ENCODE measurements around the gene IMPDH1.
A peak's percentile ranks its signal among the peaks of the same experiment; 100 is the strongest.

The IMPDH1 gene

DNA sequence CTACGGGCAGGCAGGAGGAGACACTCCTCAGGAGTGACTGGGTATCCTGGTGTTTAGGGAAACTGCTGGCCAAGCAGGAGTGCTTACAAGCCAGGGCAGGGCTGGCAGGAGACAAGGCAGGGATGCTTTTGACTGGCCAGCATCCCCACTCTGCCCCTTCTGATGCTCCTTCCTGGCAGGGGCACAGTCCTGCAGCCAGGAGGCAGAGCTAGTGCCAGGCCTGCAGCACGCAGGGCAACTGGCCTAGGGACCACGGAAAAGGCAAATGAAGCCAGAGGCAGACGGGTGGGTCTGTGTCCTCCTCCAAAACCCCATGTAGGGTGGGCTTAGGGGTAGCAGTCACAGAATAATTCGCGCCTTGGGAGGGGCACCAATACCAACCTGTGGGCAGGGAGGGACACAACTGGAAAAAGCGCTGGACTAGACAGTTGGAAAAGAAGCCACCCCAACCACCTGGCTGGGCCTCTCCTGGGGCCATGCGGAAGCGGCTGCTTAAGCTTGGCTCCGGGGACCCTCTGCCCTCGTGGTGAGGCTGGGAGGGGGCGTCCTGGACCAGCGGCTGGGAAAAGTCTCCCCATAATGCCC is 4.8 kb downstream of the IMPDH1 start:
- DNase-seq, result no peak

- no peak for DNase-seq
These were observed 5.6 kb downstream of the IMPDH1 start for GRCh38 chr7:128404143-128404681.

- DNase-seq, result no peak
These were observed 6.1 kb downstream of the IMPDH1 start for GRCh38 chr7:128403676-128404075.

DNA sequence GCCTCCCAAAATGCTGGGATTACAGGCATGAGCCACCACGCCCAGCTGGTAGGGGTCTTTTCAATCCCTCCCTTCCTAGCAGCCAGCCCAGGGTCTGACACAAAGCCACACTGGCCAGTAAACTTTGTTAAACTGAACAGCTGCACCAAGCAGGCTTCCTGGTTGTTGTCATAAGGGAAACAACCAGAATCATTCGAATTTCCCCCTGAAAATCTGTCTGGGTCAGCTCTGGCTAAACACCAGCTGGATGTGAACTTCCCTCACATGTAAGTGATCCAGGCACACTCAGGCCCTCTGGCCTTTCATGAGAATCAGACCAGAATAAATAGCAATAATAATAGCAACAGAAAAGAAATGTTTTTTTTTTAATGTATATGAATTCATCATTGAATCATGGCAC is 7.4 kb downstream of the IMPDH1 start:
- no peak for DNase-seq

- DNase-seq, result no peak
These were observed 9.2 kb downstream of the IMPDH1 start for GRCh38 chr7:128400566-128400965.

DNA sequence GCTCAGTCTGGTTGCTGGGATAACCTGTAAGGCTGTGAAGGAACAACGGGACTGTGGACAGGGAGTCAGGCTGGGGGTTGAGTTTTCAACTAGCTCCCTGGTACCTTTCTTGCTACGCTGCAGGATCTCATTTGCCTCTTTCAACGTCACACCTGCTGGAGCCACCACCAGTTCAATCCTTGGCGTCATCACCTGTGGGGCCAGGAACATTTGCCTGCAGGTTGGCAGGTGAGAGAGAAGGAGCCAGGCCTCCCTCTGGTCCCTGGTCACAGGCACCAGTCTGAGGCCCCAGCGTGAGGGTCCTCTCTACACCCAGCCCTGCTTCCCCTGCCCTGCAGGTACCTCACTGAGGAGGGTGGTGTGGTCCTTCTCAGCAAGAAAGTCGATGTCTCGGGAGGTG is 9.8 kb downstream of the IMPDH1 start:
- DNase-seq, result no peak

DNA sequence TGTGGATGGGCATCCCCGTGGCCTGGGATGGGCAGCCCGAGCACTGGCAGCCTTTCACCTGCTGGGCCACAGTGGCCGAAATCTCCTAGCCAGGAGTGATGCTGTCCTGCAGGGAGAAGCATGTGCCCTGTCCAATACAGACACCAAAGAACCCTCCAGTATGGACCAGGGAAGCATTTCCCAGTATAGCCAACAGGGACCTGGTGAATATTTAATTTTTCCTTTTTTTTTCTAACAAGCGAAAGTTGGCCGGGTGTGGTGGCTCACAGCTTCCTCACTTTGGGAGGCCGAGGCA is 11.0 kb downstream of the IMPDH1 start:
- no peak for DNase-seq

- peak; percentile 54 for DNase-seq
These were observed 11.6 kb downstream of the IMPDH1 start for GRCh38 chr7:128398016-128398840.

GRCh38 chr7:128396357-128396756 is 13.4 kb downstream of the IMPDH1 start:
- DNase-seq, result no peak

DNA sequence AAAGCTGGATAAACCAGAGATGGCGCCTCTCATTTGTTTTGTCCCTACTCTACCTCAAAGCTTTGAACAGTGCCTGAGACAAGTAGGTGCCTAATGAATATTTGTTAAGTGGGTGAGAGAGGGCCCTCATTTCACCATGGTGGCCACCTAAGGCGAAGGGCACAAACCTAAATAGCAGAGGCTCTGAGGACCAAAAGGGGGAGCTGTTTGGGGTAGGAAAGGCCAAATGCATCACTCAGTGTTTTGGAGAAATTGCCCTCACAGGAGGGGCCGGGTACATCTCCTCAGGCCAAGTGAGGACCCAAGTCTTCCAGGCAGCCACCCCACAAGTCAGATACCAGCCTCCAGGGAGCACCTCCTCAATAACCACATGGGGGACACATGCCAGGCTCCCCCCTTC is 14.0 kb downstream of the IMPDH1 start:
- no peak for DNase-seq

- DNase-seq, result no peak
These were observed 14.8 kb downstream of the IMPDH1 start for GRCh38 chr7:128394904-128395496.

DNA sequence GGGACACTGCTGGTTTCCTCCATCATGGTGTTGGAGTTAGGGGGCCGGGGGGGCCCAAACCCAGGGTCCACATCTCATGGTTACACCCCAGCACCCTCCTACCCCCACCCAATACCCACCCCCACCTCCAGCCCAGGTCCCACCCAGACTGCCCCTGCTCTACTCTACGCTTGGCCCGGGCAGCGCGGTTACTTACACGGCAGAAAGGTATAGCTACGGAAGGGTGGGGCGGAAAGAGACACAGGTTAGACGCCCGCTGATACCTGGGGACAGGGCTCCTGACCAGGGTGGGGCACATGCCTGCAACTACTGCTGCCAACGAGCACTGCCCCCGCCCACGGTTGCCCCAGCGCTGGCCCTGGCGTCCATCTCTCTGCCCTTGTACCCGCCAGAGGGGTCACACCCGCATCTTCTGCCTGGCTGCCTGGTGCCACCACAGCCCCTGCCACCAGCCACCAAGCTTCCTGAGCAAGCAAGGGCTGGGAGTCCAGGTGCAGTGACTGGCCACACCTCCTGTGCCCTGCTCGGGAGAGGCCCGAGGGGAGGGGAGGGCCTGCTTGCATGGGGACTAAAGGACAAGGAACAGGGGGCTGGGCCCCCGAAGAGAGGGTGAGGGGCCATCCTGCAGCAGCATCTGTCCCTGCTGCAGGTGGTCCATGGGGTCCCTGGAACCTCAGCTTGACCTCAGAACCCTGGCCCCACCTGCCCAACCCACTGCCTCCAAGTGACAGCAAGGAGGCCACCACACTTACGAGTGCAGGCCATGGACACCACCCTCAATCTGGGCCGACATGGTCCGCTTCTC is 16.1 kb downstream of the IMPDH1 start:
- no peak for DNase-seq

GRCh38 chr7:128392446-128393327 is 17.1 kb downstream of the IMPDH1 start:
- no peak for DNase-seq

- no peak for DNase-seq
These were observed 18.0 kb downstream of the IMPDH1 start for GRCh38 chr7:128391805-128392204.

GRCh38 chr7:128390871-128391565 is 18.8 kb downstream of the IMPDH1 start:
- no peak for DNase-seq

- DNase-seq, result no peak
These were observed 20.0 kb downstream of the IMPDH1 start for GRCh38 chr7:128389618-128390329.

DNA sequence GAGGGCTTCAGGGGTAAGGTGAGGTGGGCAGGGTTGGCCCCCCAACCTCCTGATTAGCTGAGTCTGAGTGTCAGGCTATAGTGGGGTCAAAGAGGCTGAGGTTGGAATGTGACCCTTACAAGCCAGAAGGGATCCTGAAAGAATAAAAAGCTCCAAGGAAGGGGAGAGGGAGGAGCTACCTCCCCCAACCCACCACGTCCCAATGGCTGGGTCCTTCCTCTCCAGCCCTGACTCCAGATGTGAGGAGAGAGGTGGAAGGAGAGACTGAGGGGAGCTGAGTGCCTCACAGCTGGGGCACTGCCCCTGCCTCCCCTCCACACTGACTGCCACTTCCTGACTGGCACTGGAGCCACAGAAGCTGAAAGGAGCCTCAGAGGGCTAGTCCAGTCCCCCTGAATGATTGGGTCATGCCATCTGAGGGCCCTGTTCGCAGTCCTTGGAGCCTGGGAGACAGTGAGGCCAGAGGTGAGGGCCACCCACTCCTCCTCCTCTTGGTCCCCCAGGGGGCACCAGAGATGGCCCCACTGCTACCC is 20.6 kb downstream of the IMPDH1 start:
- no peak for DNase-seq

DNA sequence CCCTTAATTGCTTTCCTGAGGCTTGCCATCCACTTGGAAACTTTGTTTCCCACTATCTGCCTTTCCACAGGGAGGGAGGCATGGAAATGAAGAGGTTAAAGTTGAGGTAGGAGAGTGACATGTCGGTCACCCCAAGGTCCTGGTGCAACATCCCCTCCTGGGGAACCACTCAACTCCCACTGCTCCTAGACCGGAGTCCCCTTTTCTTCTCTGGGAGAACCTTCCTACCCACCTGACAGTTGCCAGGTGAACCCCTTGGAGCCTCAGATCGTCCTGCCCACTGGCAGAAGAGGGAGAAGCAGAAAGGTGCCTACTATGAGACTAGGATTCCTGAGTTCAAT is 21.7 kb downstream of the IMPDH1 start:
- DNase-seq, result no peak

DNA sequence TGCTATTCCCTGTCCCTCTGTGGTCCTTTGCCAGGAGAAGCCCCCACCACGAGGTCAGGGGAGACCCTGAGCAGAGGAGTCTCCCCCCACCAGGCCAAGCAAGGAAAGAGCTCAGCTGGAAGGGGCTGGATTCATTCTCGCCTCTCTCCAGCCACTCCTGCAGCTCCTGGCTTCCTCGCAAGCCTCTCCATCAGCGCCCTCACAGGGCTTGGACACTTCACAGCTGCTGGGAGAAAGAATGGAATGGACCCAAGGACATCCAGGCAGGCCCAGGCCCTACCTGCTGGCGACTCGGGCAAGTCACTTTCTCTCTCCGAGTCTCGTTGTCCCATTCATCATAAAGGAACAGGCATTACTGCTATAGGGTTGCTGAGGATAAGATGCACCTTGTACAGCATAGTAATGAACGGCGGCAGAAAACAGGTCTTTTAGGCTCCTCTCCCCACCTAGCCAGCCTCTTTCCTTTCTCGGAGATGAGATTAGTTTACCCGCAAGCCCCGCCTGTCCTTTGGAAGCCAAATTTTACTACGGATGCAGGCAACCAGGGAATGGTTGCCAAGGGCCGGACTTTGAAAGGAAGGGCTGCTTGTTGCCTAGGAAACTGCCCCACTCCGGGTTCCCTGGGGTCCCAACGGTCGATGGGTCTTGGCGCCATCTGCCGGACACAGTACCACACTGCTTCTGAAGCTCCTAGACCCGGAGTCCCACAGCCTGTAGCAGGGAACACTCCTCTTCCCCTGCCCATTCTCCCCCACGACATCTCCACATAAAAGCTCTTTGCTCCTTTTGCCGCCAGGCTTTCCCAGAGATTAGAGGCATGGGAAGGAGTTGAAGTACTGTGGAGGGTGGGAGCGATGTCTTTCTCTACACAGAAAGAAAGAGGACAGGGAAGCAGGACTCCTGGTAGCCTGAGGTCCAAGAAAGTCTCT is 22.3 kb downstream of the IMPDH1 start:
- DNase-seq, result peak; percentile 78
